H1 (cell line): ENCODE results near the gene ADGRG2. TPM values are rescaled to one million over a fixed set of nuclear protein-coding genes. Genes with fewer than 3 reads are reported as not detected.
"Not testable (repeated sequence)": the region's sequence is repeated elsewhere in the genome, so short reads cannot be mapped to it uniquely, and the experiment has no call there.

Experiments used
- CTCF ChIA-PET: fragments of 300-600 bp; sonication (Branson Sonifier 250); formaldehyde crosslinking; loops from one replicate; lab custom pipeline; 2021; ENCODE audit not compliant: partially characterized antibody; lab: Charles Lee
- POLR2A ChIA-PET: fragments of 300-600 bp; sonication (Branson Sonifier 250); formaldehyde crosslinking; loops from one replicate; lab custom pipeline; 2021; ENCODE audit warnings: inconsistent platforms; ENCODE audit not compliant: partially characterized antibody; lab: Charles Lee
- DNase-seq, 2 experiments: peaks; one replicate each; pipeline versions ENCODE4 v3.0.0 to v3.0.0-alpha.2; 2010 to 2022; ENCODE audit warnings: low spot score in 2 of 2, low read depth in 1 of 2, mixed read lengths in 1 of 2
- FAIRE-seq: peaks from 2 replicates; lab custom pipeline; 2011; peaks lifted over from hg19 to GRCh38; lab: Jason Lieb, UNC
- H2AFZ ChIP-seq: 2 replicates; pipeline ENCODE4 v1.8.1; 2012; ENCODE audit warnings: low read length, inconsistent platforms
- H2AK5ac ChIP-seq: 2 replicates; pipeline ENCODE4 v1.6.1; 2013; ENCODE audit warnings: low read depth, low read length
- H2BK120ac ChIP-seq: replicated peaks from 2 replicates; pipeline ENCODE3; 2013; ENCODE audit warnings: low read depth, low read length, inconsistent platforms
- H2BK12ac ChIP-seq: 2 replicates; pipeline ENCODE4 v1.6.1; 2013; ENCODE audit warnings: low read depth, low read length
- H2BK15ac ChIP-seq: 2 replicates; pipeline ENCODE4 v1.6.1; 2013; ENCODE audit warnings: low read length
- H2BK20ac ChIP-seq: 2 replicates; pipeline ENCODE4 v1.6.1; 2013; ENCODE audit warnings: low read length
- H2BK5ac ChIP-seq: 2 replicates; pipeline ENCODE4 v1.6.1; 2013; ENCODE audit warnings: low read depth, low read length
- H3K14ac ChIP-seq: 2 replicates; pipeline ENCODE4 v1.6.1; 2013; ENCODE audit warnings: inconsistent platforms; ENCODE audit not compliant: insufficient read length
- H3K18ac ChIP-seq: 2 replicates; pipeline ENCODE4 v1.6.1; 2013; ENCODE audit warnings: low read length; ENCODE audit errors: extremely low read depth
- H3K23ac ChIP-seq: 2 replicates; pipeline ENCODE4 v1.6.1; 2013; ENCODE audit warnings: inconsistent platforms; ENCODE audit not compliant: insufficient read length
- H3K23me2 ChIP-seq: 2 replicates; pipeline ENCODE4 v1.6.1; 2013; ENCODE audit warnings: low read depth, low read length
- H3K27ac ChIP-seq: 2 replicates; pipeline ENCODE4 v1.6.1; 2011; ENCODE audit warnings: low read depth, low read length, inconsistent platforms
- H3K27me3 ChIP-seq, 4 experiments: replicated peaks in 1 of 4; 1 replicate in 1 of 4; 2 replicates in 3 of 4; pipeline versions ENCODE4 v1.6.1 to v1.8.1; 2011 to 2013; ENCODE audit warnings: low read length in 3 of 4, mild to moderate bottlenecking in 3 of 4, inconsistent platforms in 2 of 4, mixed read lengths in 2 of 4, moderate library complexity in 1 of 4; ENCODE audit not compliant: control insufficient read depth in 3 of 4, insufficient read depth in 3 of 4; ENCODE audit errors: extremely low read depth in 1 of 4
- H3K36me3 ChIP-seq, 4 experiments: 2 replicates each; pipeline versions ENCODE4 v1.6.1 to v1.8.1; 2011 to 2013; ENCODE audit warnings: mild to moderate bottlenecking in 4 of 4, low read length in 3 of 4, moderate library complexity in 2 of 4, control low read depth in 1 of 4, inconsistent platforms in 1 of 4; ENCODE audit not compliant: insufficient read depth in 4 of 4, control insufficient read depth in 2 of 4
- H3K4ac ChIP-seq: replicated peaks from 2 replicates; pipeline ENCODE3; 2013; ENCODE audit warnings: low read length, low read depth, mixed read lengths, inconsistent platforms; ENCODE audit not compliant: insufficient read length
- H3K4me1 ChIP-seq, 4 experiments: replicated peaks in 1 of 4; 1 replicate in 1 of 4; 2 replicates in 3 of 4; pipeline versions ENCODE4 v1.6.1 to v1.8.1; 2011 to 2013; ENCODE audit warnings: low read length in 3 of 4, inconsistent platforms in 2 of 4, mixed read lengths in 1 of 4; ENCODE audit not compliant: insufficient read depth in 4 of 4, control insufficient read depth in 3 of 4
- H3K4me2 ChIP-seq, 2 experiments: 2 replicates each; pipeline versions ENCODE4 v1.6.1 to v1.8.1; 2011 to 2013; ENCODE audit warnings: low read depth in 2 of 2, low read length in 2 of 2, control low read depth in 1 of 2, inconsistent platforms in 1 of 2, mild to moderate bottlenecking in 1 of 2; ENCODE audit not compliant: insufficient read depth in 1 of 2
- H3K4me3 ChIP-seq, 4 experiments: fragments of 200-600, 300-600 bp in 1 of 4; sonication (generic), shearing (Covaris generic), sonication (Bioruptor Twin) in 1 of 4; 2 replicates each; pipeline versions ENCODE4 v1.5.1 to v1.8.1; 2011 to 2016; ENCODE audit warnings: low read length in 4 of 4, low read depth in 3 of 4, control low read depth in 2 of 4, inconsistent platforms in 2 of 4, mild to moderate bottlenecking in 2 of 4, mixed read lengths in 1 of 4, moderate library complexity in 1 of 4; ENCODE audit not compliant: insufficient read depth in 2 of 4; ENCODE audit errors: extremely low read depth in 1 of 4
- H3K56ac ChIP-seq: replicated peaks from 2 replicates; pipeline ENCODE3; 2013; ENCODE audit warnings: low read depth, mild to moderate bottlenecking, mixed read lengths, low read length, inconsistent platforms; ENCODE audit not compliant: insufficient read length
- H3K79me1 ChIP-seq: 2 replicates; pipeline ENCODE4 v1.6.1; 2013; ENCODE audit warnings: low read depth, low read length, control low read depth
- H3K79me2 ChIP-seq, 2 experiments: 2 replicates each; pipeline versions ENCODE4 v1.6.1 to v1.8.1; 2012 to 2013; ENCODE audit warnings: low read length in 2 of 2, mild to moderate bottlenecking in 2 of 2, inconsistent platforms in 1 of 2; ENCODE audit not compliant: insufficient read depth in 2 of 2, control insufficient read depth in 1 of 2
- H3K9ac ChIP-seq, 4 experiments: replicated peaks in 1 of 4; 1 replicate in 1 of 4; 2 replicates in 3 of 4; pipeline versions ENCODE4 v1.6.1 to v1.8.1; 2011 to 2013; ENCODE audit warnings: low read depth in 3 of 4, low read length in 3 of 4, control low read depth in 2 of 4, mild to moderate bottlenecking in 2 of 4, moderate library complexity in 2 of 4, inconsistent platforms in 1 of 4; ENCODE audit errors: extremely low read depth in 1 of 4
- H3K9me3 ChIP-seq, 2 experiments: 2 replicates each; pipeline versions ENCODE4 v1.6.1 to v1.8.1; 2012 to 2013; ENCODE audit warnings: mild to moderate bottlenecking in 2 of 2, moderate library complexity in 2 of 2, control low read depth in 1 of 2, inconsistent platforms in 1 of 2, low read depth in 1 of 2, low read length in 1 of 2, mixed read lengths in 1 of 2; ENCODE audit not compliant: insufficient read depth in 2 of 2
- H4K20me1 ChIP-seq, 2 experiments: replicated peaks in 1 of 2; 2 replicates each; pipeline versions ENCODE3 to v1.8.1; 2011 to 2013; ENCODE audit warnings: inconsistent platforms in 2 of 2, low read length in 2 of 2, mild to moderate bottlenecking in 1 of 2; ENCODE audit not compliant: insufficient read depth in 2 of 2, control insufficient read depth in 1 of 2
- H4K5ac ChIP-seq: 2 replicates; pipeline ENCODE4 v1.6.1; 2013; ENCODE audit warnings: low read length, low read depth, mixed read lengths, inconsistent platforms; ENCODE audit not compliant: insufficient read length
- H4K8ac ChIP-seq: 2 replicates; pipeline ENCODE4 v1.8.0; 2013; ENCODE audit warnings: mild to moderate bottlenecking, moderate library complexity, low read length, inconsistent platforms; ENCODE audit not compliant: insufficient read depth; ENCODE audit errors: extremely low read depth
- H4K91ac ChIP-seq: replicated peaks from 2 replicates; pipeline ENCODE3; 2013; ENCODE audit warnings: low read length, mixed read lengths, inconsistent platforms; ENCODE audit not compliant: insufficient read length
- NANOG ChIP-seq: IDR thresholded peaks from 2 replicates; pipeline ENCODE4 v1.6.1; 2011; ENCODE audit warnings: low read length, low read depth, mild to moderate bottlenecking, inconsistent platforms; ENCODE audit not compliant: insufficient read depth, poor library complexity, severe bottlenecking
- RNF2 ChIP-seq: fragments of 200-900, 300-1000 bp; sonication (generic); IDR thresholded peaks from 2 replicates; pipeline ENCODE4 v1.7.1; 2016; ENCODE audit warnings: borderline replicate concordance, low read depth, mild to moderate bottlenecking, antibody characterized with exemption, low read length; ENCODE audit not compliant: poor library complexity, severe bottlenecking; ENCODE audit errors: missing control alignments
- TBP ChIP-seq: IDR thresholded peaks from 2 replicates; pipeline ENCODE4 v1.6.1; 2011; ENCODE audit warnings: low read depth, low read length, improper control_type of control experiment
- WGBS, 2 experiments: shearing (Covaris generic) in 1 of 2; methylation state at CpG; one replicate each; pipeline versions ENCODE4 v1.1.6 to v1.1.7; 2013 to 2015; ENCODE audit warnings: low lambda C conversion rate in 2 of 2, mixed read lengths in 2 of 2, inconsistent platforms in 1 of 2, low coverage in 1 of 2, missing lambda C conversion rate in 1 of 2; ENCODE audit not compliant: insufficient replicate concordance in 2 of 2, insufficient coverage in 1 of 2, insufficient read length in 1 of 2; ENCODE audit errors: extremely low coverage in 1 of 2, missing lambda C conversion rate in 1 of 2; 5-methylcytosine and 5-hydroxymethylcytosine counted together
- polyA plus RNA-seq, 7 experiments: library from polyadenylated mRNA; depleted of rRNA in 3 of 7; stranded (reverse) in 5 of 7; unstranded in 2 of 7; fragments of >200 nt in 5 of 7; fragments of 200-250 nt in 2 of 7; gene quantifications; 1 replicate in 5 of 7; 2 replicates in 1 of 7; 4 replicates in 1 of 7; pipeline versions ENCODE4 v1.2.1 to v1.2.3, GENCODE V29; 2011 to 2013; ENCODE audit warnings: missing spikeins in 2 of 7, mixed read lengths in 2 of 7
- total RNA-seq: library from RNA; stranded (reverse); fragmentation: NEBNext Ultra II Directional; extraction: Animal tissue kit (Norgen Biotek cat#: 25700); gene quantifications from 2 replicates; pipeline ENCODE4 v1.2.1, GENCODE V29; 2021

The ADGRG2 gene
- total and polyA plus RNA-seq, 2 of the 8 experiments (the other 6 are each of a cell fraction or from before 2014, with no cell fraction given) = 8.9 to 13.3 TPM

- TF ChIP-seq NANOG = no peak
- TF ChIP-seq TBP = no peak
- TF ChIP-seq RNF2 = no peak
Observed at GRCh38 chrX:19017271-19017670, 105.0 kb downstream of the ADGRG2 start (continued).

DNA sequence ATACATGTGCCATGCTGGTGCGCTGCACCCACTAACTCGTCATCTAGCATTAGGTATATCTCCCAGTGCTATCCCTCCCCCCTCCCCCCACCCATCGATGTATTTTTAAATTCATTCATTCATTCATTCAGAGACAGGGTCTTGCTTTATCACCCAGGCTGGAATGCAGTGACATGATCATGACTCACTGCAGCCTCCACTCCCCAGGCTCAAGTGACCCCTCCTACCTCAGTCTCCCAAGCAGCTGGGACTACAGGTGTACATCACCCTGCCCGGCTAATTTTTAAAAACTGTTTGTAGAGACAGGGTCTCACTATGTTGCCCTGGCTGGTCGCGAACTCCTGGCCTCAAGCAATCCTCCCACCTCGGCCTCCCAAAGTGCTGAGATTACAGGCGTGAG lies 105.7 kb downstream of the ADGRG2 start:
- not testable (repeated sequence) for H4K5ac ChIP-seq, H3K79me2 ChIP-seq, H3K18ac ChIP-seq, H3K4ac ChIP-seq, H3K27ac ChIP-seq, H2BK15ac ChIP-seq, H2AK5ac ChIP-seq, H4K91ac ChIP-seq, FAIRE-seq, H3K56ac ChIP-seq, H2BK120ac ChIP-seq, H3K36me3 ChIP-seq, H3K27me3 ChIP-seq, H3K79me1 ChIP-seq, H2BK5ac ChIP-seq, H4K8ac ChIP-seq, H2AFZ ChIP-seq, H3K9ac ChIP-seq, H3K4me3 ChIP-seq, H3K23me2 ChIP-seq, H3K4me1 ChIP-seq, H3K9me3 ChIP-seq, DNase-seq, H3K4me2 ChIP-seq, H2BK20ac ChIP-seq, H4K20me1 ChIP-seq, H3K14ac ChIP-seq, H3K23ac ChIP-seq, H2BK12ac ChIP-seq
- 100% methylated on average over 1 of the region's 8 CpGs; no CpG with 5 or more reads in 1 of the 2 experiments for WGBS, 2 experiments
- ChIA-PET POLR2A (interaction anchor here (1.2 kb wide), 1 partner anchor 317 kb away, joined by 4 read pairs; no protein-coding TSS in a partner anchor), CTCF (interaction anchor here (0.6 to 5.2 kb wide), 21 partner anchors 9 to 323 kb away, joined by 3 to 67 read pairs (median 4); partner anchors contain the start of gene ADGRG2)
